Measurements from ENCODE around the gene FGFBP2. TPM values are rescaled to one million over a fixed set of nuclear protein-coding genes. Genes with fewer than 3 reads are reported as not detected.

FGFBP2 gene
- total and polyA plus RNA-seq, 2 donors (not counting 1 experiment from before 2014, with no cell fraction given), result 0.59 to 0.82 TPM

DNA sequence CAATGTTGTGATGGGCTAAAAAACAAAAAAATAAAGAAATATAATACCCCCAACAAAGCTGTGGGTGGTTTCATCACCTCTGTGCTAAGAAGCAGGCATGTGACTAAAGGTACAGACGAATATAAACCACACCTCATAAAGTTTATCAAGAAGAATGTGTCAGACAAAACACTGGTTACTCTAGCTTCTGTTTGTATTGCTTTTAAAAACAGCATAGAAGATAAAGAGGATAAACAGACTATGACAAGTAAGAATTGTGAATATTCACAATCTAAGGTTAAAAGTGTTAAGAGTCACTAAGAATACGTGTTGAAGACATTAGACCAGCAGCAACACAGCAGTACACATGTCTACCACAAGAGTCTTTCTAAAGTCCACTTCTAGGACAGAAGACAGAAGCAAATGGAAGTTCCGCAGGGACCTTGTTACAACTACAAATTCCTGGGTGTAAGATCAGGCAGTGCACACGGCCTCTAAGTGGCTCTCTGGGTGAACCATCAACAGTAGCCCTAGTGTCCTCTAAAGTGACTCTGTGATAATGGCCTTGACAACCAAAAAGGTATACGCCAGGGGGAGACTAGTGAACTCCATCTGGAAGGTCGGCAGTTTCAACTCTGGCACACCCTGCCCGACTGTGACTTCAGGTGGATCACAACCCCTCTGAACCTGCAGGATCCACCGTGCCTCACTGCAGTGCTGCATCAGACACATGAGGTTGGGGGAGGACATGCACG, 8.3 kb upstream of the FGFBP2 start:
- no peak overlapping the region for H2AFZ ChIP-seq (ENCODE audit: insufficient read depth, low read depth, low read length, poor library complexity, severe bottlenecking)
- H3K36me3 ChIP-seq (replicated peaks in 1 of 2; ENCODE audit: control extremely low read depth in 1 of 2, control insufficient read depth in 1 of 2, extremely low read depth in 1 of 2, insufficient read depth in 2 of 2, low read length in 1 of 2), result no peaks in the 10 kb centered on the region
- 89% methylated on average over 8 of the region's 9 CpGs for WGBS (ENCODE audit: insufficient coverage)
- TF ChIP-seq EZH2 (IDR thresholded peaks at IDR 0.05; ENCODE audit: borderline replicate concordance, insufficient read depth, low read depth, low read length, poor library complexity, severe bottlenecking), result no peak
- TF ChIP-seq, protein P1, sequence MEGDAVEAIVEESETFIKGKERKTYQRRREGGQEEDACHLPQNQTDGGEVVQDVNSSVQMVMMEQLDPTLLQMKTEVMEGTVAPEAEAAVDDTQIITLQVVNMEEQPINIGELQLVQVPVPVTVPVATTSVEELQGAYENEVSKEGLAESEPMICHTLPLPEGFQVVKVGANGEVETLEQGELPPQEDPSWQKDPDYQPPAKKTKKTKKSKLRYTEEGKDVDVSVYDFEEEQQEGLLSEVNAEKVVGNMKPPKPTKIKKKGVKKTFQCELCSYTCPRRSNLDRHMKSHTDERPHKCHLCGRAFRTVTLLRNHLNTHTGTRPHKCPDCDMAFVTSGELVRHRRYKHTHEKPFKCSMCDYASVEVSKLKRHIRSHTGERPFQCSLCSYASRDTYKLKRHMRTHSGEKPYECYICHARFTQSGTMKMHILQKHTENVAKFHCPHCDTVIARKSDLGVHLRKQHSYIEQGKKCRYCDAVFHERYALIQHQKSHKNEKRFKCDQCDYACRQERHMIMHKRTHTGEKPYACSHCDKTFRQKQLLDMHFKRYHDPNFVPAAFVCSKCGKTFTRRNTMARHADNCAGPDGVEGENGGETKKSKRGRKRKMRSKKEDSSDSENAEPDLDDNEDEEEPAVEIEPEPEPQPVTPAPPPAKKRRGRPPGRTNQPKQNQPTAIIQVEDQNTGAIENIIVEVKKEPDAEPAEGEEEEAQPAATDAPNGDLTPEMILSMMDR (IDR thresholded peaks at IDR 0.05), result no peak
- H3K9ac ChIP-seq (ENCODE audit: low read length), result no peak overlapping the region
- ChIA-PET CTCF (no interaction called here), POLR2A (no interaction called here)
- DNase-seq (no peak), ATAC-seq (ENCODE audit: low read depth) (no peak)
- Mint-ChIP-seq H3K4me1 (no peaks in the 10 kb centered on the region), H3K4me3 (no peak overlapping the region), H3K27ac (no peak overlapping the region), H3K9me3 (ENCODE audit: insufficient read depth) (peaks cover 2% of the 10 kb centered on the region), H3K27me3 (peaks cover 20% of the 10 kb centered on the region)
- peaks cover 0 to 4% (median 0%) of the 10 kb centered on the region in 3 donors for H3K9me3 ChIP-seq (ENCODE audit: control extremely low read depth in 1 of 3, control insufficient read depth in 2 of 3, insufficient read depth in 1 of 3, low read length in 2 of 3)
- no peak overlapping the region for H3K27ac ChIP-seq (ENCODE audit: low read length in 2 of 2)
- intact Hi-C loops (cut with micrococcal nuclease), result no loop called here
- no peaks in the 10 kb centered on the region for H3K79me2 ChIP-seq (ENCODE audit: control insufficient read depth, insufficient read depth, low read length)
- H3K4me1 ChIP-seq (ENCODE audit: control insufficient read depth in 2 of 2, insufficient read depth in 2 of 2, low read length in 2 of 2), result no peaks in the 10 kb centered on the region
- no peak overlapping the region for H3K4me2 ChIP-seq (replicated peaks; ENCODE audit: low read depth, low read length, poor library complexity, severe bottlenecking)
- no peaks in the 10 kb centered on the region for H4K20me1 ChIP-seq (ENCODE audit: control insufficient read depth, insufficient read depth, low read length, poor library complexity, severe bottlenecking)
- H3K4me3 ChIP-seq (ENCODE audit: control extremely low read depth in 1 of 5, extremely low read depth in 1 of 5, insufficient read depth in 1 of 5, low read depth in 2 of 5, low read length in 4 of 5), result no peak overlapping the region
- H3K27me3 ChIP-seq (replicated peaks in 1 of 4; ENCODE audit: control extremely low read depth in 1 of 4, control insufficient read depth in 3 of 4, insufficient read depth in 4 of 4, low read length in 3 of 4), result peaks cover 0 to 3% (median 0%) of the 10 kb centered on the region in 4 experiments

DNA sequence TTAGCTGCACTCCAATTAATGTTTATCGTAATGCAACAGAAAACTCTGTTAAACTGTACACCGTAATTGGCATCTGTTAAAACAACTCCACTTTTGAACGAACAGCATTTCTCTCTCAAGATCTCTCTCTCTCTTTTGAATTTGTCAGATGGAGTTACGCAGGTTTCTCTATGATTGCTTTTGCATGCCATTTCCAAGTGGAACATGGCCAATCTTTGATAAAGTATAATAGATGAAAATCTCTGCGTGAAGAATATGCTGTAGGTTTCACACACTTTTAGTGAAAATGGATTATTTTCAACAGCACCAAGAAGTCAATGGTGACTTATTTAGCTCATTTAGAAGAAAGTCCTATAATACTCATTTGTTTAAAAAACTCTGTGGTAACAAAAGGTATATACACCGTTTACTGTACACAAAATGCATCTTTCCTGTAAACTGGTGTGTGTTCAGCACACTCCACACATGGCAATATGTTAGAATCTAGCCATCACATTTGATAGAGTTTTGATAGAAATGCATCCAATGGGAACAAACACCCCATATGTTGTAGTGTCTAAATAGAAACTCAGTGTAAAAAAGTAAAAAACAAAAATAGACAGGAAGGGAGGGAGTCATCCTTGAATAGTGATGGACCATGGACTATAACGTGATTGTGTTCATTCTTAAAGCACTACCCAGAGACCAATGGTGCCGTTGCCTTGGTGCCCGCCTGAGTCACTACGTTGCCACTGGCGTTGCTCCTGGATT, 5.8 kb upstream of the FGFBP2 start:
- Histone ChIP-seq H3K9ac (ENCODE audit: low read length) (no peak overlapping the region), H2AFZ (ENCODE audit: insufficient read depth, low read depth, low read length, poor library complexity, severe bottlenecking) (no peak overlapping the region), H3K4me1 (ENCODE audit: control insufficient read depth in 2 of 2, insufficient read depth in 2 of 2, low read length in 2 of 2) (peaks cover 0 to 3% of the 10 kb centered on the region in 2 donors), H3K27ac (ENCODE audit: low read length in 2 of 2) (no peak overlapping the region), H3K4me3 (ENCODE audit: control extremely low read depth in 1 of 5, extremely low read depth in 1 of 5, insufficient read depth in 1 of 5, low read depth in 2 of 5, low read length in 4 of 5) (no peak overlapping the region), H3K27me3 (replicated peaks in 1 of 4; ENCODE audit: control extremely low read depth in 1 of 4, control insufficient read depth in 3 of 4, insufficient read depth in 4 of 4, low read length in 3 of 4) (peaks cover 0 to 3% (median 0%) of the 10 kb centered on the region in 4 experiments), H3K79me2 (ENCODE audit: control insufficient read depth, insufficient read depth, low read length) (no peaks in the 10 kb centered on the region), H3K4me2 (replicated peaks; ENCODE audit: low read depth, low read length, poor library complexity, severe bottlenecking) (no peak overlapping the region), H3K9me3 (ENCODE audit: control extremely low read depth in 1 of 3, control insufficient read depth in 2 of 3, insufficient read depth in 1 of 3, low read length in 2 of 3) (peaks cover 0 to 6% (median 0%) of the 10 kb centered on the region in 3 donors), H4K20me1 (ENCODE audit: control insufficient read depth, insufficient read depth, low read length, poor library complexity, severe bottlenecking) (no peaks in the 10 kb centered on the region), H3K36me3 (replicated peaks in 1 of 2; ENCODE audit: control extremely low read depth in 1 of 2, control insufficient read depth in 1 of 2, extremely low read depth in 1 of 2, insufficient read depth in 2 of 2, low read length in 1 of 2) (no peaks in the 10 kb centered on the region)
- Mint-ChIP-seq H3K27me3 (peaks cover 10% of the 10 kb centered on the region), H3K4me1 (peaks cover 4% of the 10 kb centered on the region), H3K4me3 (no peak overlapping the region), H3K9me3 (ENCODE audit: insufficient read depth) (peaks cover 6% of the 10 kb centered on the region), H3K27ac (no peak overlapping the region)
- ChIA-PET POLR2A (no interaction called here), CTCF (interaction anchor here (0.7 kb wide), 1 partner anchor 86 kb away, joined by 3 read pairs; no protein-coding TSS in a partner anchor)
- TF ChIP-seq EZH2 (IDR thresholded peaks at IDR 0.05; ENCODE audit: borderline replicate concordance, insufficient read depth, low read depth, low read length, poor library complexity, severe bottlenecking), result no peak
- TF ChIP-seq, protein P1 (IDR thresholded peaks at IDR 0.05), result no peak
- 100% methylated on average over 5 of the region's 11 CpGs for WGBS (ENCODE audit: insufficient coverage)
- ATAC-seq (ENCODE audit: low read depth), result no peak
- intact Hi-C loops (cut with micrococcal nuclease), result no loop called here
- DNase-seq, result no peak
